ENCODE measurements around the gene FAM229A.

FAM229A gene

DNA sequence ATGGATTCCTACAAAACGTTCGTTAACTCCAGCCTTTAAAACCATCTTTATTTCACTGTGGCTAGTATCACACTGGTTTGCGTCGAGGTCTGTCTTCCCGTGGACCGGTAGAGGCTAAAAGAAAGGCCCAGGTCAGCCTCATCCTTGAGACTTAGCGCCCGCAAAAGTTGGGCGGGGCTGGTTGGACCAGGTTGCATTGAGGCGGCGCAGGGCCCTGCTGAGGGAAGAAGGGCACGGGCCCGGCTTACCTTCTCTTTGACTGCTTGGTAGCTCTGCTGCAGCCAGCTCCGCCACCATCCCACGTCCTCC lies 31.5 kb upstream of the FAM229A start:
- H3K4me3 ChIP-seq (ENCODE audit: insufficient read depth in 1 of 2, low read depth in 1 of 2, low read length in 2 of 2) = peak overlapping the region; percentile 80 to 92
- peak overlapping the region; percentile 78 for H3K27ac ChIP-seq (ENCODE audit: low read length, poor library complexity, severe bottlenecking)
- peak overlapping the region; percentile 41 to 64 for H3K18ac ChIP-seq (ENCODE audit: low read depth in 1 of 2, low read length in 2 of 2)
- H3K9ac ChIP-seq (ENCODE audit: low read length) = peak overlapping the region; percentile 99
- H3K79me1 ChIP-seq (replicated peaks; ENCODE audit: low read length, poor library complexity, severe bottlenecking) = peaks cover 25% of the 10 kb centered on the region
- no peaks in the 10 kb centered on the region for H3K27me3 ChIP-seq (ENCODE audit: control insufficient read depth in 1 of 2, insufficient read depth in 1 of 2, low read length in 2 of 2)
- WGBS = 5% methylated on average over 13 of the region's 15 CpGs
- no peak overlapping the region for H2AK5ac ChIP-seq (ENCODE audit: low read length, severe bottlenecking)
- no peak overlapping the region for H2BK120ac ChIP-seq (ENCODE audit: low read depth, low read length)
- DNase-seq = no peak
- H3K23ac ChIP-seq (ENCODE audit: low read length in 2 of 2) = no peak overlapping the region
- peak overlapping the region; percentile 80 for H4K91ac ChIP-seq (ENCODE audit: low read length)
- H2BK15ac ChIP-seq (ENCODE audit: low read depth, poor library complexity, severe bottlenecking) = no peak overlapping the region
- peak overlapping the region in 1 of 2 experiments; percentile 58 for H3K4ac ChIP-seq (ENCODE audit: low read depth in 1 of 2, low read length in 2 of 2)
- H3K36me3 ChIP-seq (ENCODE audit: control insufficient read depth in 1 of 2, insufficient read depth in 2 of 2, low read depth in 1 of 2, low read length in 2 of 2) = peaks cover 18 to 34% of the 10 kb centered on the region in 2 experiments
- peak overlapping the region; percentile 88 for H4K8ac ChIP-seq (ENCODE audit: low read length)
- no peak overlapping the region for H2BK5ac ChIP-seq (ENCODE audit: low read depth, low read length, poor library complexity, severe bottlenecking)
- H2AFZ ChIP-seq (ENCODE audit: low read depth, low read length) = peak overlapping the region; percentile 56
- H3K4me2 ChIP-seq (ENCODE audit: low read length, poor library complexity, severe bottlenecking) = peak overlapping the region; percentile 78
- no peaks in the 10 kb centered on the region for H3K9me3 ChIP-seq (ENCODE audit: control insufficient read depth, low read length)
- H2BK12ac ChIP-seq (ENCODE audit: low read length in 2 of 2) = no peak overlapping the region
- H3K4me1 ChIP-seq (ENCODE audit: control insufficient read depth, insufficient read depth, low read depth, low read length) = peaks cover 9% of the 10 kb centered on the region
- H3K14ac ChIP-seq (ENCODE audit: low read length in 2 of 2) = no peak overlapping the region

DNA sequence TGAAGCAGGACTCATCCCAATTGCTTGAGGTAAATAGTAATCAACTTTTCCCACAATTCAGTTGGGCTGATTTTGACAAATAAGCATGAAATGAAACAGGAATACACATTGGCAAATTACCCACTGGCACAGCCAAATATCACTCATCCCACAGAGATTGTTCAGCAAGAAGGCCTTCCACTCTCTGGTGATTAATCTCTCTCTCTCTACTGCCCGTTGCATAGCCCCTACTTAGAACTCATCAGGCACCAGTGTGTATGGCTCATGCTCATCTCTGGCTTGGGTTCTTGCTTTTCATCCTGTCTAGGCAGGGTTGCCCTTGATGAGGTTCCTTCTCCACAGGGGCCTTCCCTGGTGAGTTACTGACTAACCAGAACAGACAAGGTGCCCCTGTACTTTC lies 30.9 kb upstream of the FAM229A start:
- no peak for DNase-seq
- no peak overlapping the region for H2AFZ ChIP-seq (ENCODE audit: low read depth, low read length)
- no peak overlapping the region for H4K8ac ChIP-seq (ENCODE audit: low read length)
- H3K9me3 ChIP-seq (ENCODE audit: control insufficient read depth, low read length) = no peaks in the 10 kb centered on the region
- H3K18ac ChIP-seq (ENCODE audit: low read depth in 1 of 2, low read length in 2 of 2) = no peak overlapping the region
- H3K27ac ChIP-seq (ENCODE audit: low read length, poor library complexity, severe bottlenecking) = peak overlapping the region; percentile 19
- no peak overlapping the region for H2BK12ac ChIP-seq (ENCODE audit: low read length in 2 of 2)
- no peaks in the 10 kb centered on the region for H3K27me3 ChIP-seq (ENCODE audit: control insufficient read depth in 1 of 2, insufficient read depth in 1 of 2, low read length in 2 of 2)
- H3K23ac ChIP-seq (ENCODE audit: low read length in 2 of 2) = no peak overlapping the region
- peak overlapping the region in 1 of 2 experiments; percentile 2 for H3K4ac ChIP-seq (ENCODE audit: low read depth in 1 of 2, low read length in 2 of 2)
- H3K14ac ChIP-seq (ENCODE audit: low read length in 2 of 2) = no peak overlapping the region
- no peak overlapping the region for H2BK15ac ChIP-seq (ENCODE audit: low read depth, poor library complexity, severe bottlenecking)
- H2AK5ac ChIP-seq (ENCODE audit: low read length, severe bottlenecking) = no peak overlapping the region
- H3K4me2 ChIP-seq (ENCODE audit: low read length, poor library complexity, severe bottlenecking) = peak overlapping the region; percentile 78
- peak overlapping the region in 1 of 2 experiments; percentile 92 for H3K4me3 ChIP-seq (ENCODE audit: insufficient read depth in 1 of 2, low read depth in 1 of 2, low read length in 2 of 2)
- H3K4me1 ChIP-seq (ENCODE audit: control insufficient read depth, insufficient read depth, low read depth, low read length) = peaks cover 9% of the 10 kb centered on the region
- H2BK120ac ChIP-seq (ENCODE audit: low read depth, low read length) = no peak overlapping the region
- 72% methylated on average over 1 of the region's 1 CpG for WGBS
- H4K91ac ChIP-seq (ENCODE audit: low read length) = no peak overlapping the region
- H3K36me3 ChIP-seq (ENCODE audit: control insufficient read depth in 1 of 2, insufficient read depth in 2 of 2, low read depth in 1 of 2, low read length in 2 of 2) = peaks cover 22 to 40% of the 10 kb centered on the region in 2 experiments
- no peak overlapping the region for H2BK5ac ChIP-seq (ENCODE audit: low read depth, low read length, poor library complexity, severe bottlenecking)
- H3K9ac ChIP-seq (ENCODE audit: low read length) = peak overlapping the region; percentile 99
- peaks cover 30% of the 10 kb centered on the region for H3K79me1 ChIP-seq (replicated peaks; ENCODE audit: low read length, poor library complexity, severe bottlenecking)

GRCh38 chr1:32392325-32392724 lies 30.0 kb upstream of the FAM229A start:
- Histone ChIP-seq H2BK120ac (ENCODE audit: low read depth, low read length) (no peak overlapping the region), H3K79me1 (replicated peaks; ENCODE audit: low read length, poor library complexity, severe bottlenecking) (peaks cover 35% of the 10 kb centered on the region), H3K9ac (ENCODE audit: low read length) (no peak overlapping the region), H2BK5ac (ENCODE audit: low read depth, low read length, poor library complexity, severe bottlenecking) (no peak overlapping the region), H4K91ac (ENCODE audit: low read length) (no peak overlapping the region), H3K4me2 (ENCODE audit: low read length, poor library complexity, severe bottlenecking) (no peak overlapping the region), H3K27me3 (ENCODE audit: control insufficient read depth in 1 of 2, insufficient read depth in 1 of 2, low read length in 2 of 2) (no peaks in the 10 kb centered on the region), H2AK5ac (ENCODE audit: low read length, severe bottlenecking) (no peak overlapping the region), H3K14ac (ENCODE audit: low read length in 2 of 2) (no peak overlapping the region), H2BK12ac (ENCODE audit: low read length in 2 of 2) (no peak overlapping the region), H3K4me3 (ENCODE audit: insufficient read depth in 1 of 2, low read depth in 1 of 2, low read length in 2 of 2) (no peak overlapping the region), H3K4ac (ENCODE audit: low read depth in 1 of 2, low read length in 2 of 2) (no peak overlapping the region), H3K18ac (ENCODE audit: low read depth in 1 of 2, low read length in 2 of 2) (no peak overlapping the region), H2BK15ac (ENCODE audit: low read depth, poor library complexity, severe bottlenecking) (no peak overlapping the region), H2AFZ (ENCODE audit: low read depth, low read length) (no peak overlapping the region), H3K27ac (ENCODE audit: low read length, poor library complexity, severe bottlenecking) (no peak overlapping the region), H3K9me3 (ENCODE audit: control insufficient read depth, low read length) (no peaks in the 10 kb centered on the region), H3K4me1 (ENCODE audit: control insufficient read depth, insufficient read depth, low read depth, low read length) (peaks cover 7% of the 10 kb centered on the region), H3K23ac (ENCODE audit: low read length in 2 of 2) (no peak overlapping the region), H3K36me3 (ENCODE audit: control insufficient read depth in 1 of 2, insufficient read depth in 2 of 2, low read depth in 1 of 2, low read length in 2 of 2) (peaks cover 26 to 47% of the 10 kb centered on the region in 2 experiments), H4K8ac (ENCODE audit: low read length) (no peak overlapping the region)
- DNase-seq = no peak
- WGBS = 85% methylated on average over 3 of the region's 3 CpGs

DNA sequence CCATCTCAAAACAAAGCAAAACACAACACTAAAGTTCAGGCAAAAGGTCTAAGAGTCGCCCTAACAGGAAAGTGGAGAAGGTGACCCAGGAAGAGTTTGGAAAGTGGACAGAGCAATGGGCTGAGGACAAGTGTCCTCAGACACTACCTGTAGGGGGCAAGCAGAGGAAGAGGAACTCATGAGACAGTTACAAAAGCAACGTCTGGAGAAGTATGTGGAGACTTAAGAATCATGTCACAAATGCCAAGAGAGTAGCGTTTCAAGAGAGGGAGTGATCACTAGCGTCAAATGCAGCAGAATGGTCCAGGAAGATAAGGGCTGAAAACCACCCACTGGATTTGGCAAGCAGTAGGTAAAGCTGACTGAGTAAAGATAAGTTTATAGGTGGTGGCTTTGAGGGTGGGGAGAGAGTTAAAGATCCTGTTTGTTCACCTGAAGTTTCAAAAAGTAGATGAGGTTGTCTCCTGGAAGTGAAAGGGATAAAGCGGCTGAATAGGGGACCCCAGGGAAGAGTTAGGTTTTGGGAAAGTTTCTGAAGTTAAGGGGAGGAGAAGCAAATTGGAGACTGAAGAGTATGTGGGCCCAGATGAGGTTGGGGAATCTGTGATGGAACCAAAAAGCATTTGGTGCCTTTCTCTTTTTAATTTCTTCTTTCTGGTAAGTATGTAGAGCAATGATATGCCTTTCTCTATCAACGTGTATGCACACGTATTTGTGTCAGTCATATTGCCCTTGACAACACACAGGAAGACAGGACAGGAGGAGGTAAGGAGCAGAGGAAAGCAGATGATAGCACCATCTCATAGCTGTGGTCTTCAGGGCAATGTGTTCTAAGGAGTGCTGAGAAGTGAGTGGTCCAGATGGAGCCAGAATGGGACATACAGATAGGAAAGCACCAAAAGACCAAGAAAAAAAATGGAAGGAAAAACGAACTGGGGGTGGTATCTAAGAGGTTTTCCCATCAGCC lies 28.9 kb upstream of the FAM229A start:
- Histone ChIP-seq H3K14ac (ENCODE audit: low read length in 2 of 2) (no peak overlapping the region), H3K27me3 (ENCODE audit: control insufficient read depth in 1 of 2, insufficient read depth in 1 of 2, low read length in 2 of 2) (no peaks in the 10 kb centered on the region), H3K36me3 (ENCODE audit: control insufficient read depth in 1 of 2, insufficient read depth in 2 of 2, low read depth in 1 of 2, low read length in 2 of 2) (peaks cover 31 to 57% of the 10 kb centered on the region in 2 experiments), H3K9me3 (ENCODE audit: control insufficient read depth, low read length) (no peaks in the 10 kb centered on the region), H3K4me2 (ENCODE audit: low read length, poor library complexity, severe bottlenecking) (no peak overlapping the region), H2BK15ac (ENCODE audit: low read depth, poor library complexity, severe bottlenecking) (no peak overlapping the region), H3K4me3 (ENCODE audit: insufficient read depth in 1 of 2, low read depth in 1 of 2, low read length in 2 of 2) (no peak overlapping the region), H3K9ac (ENCODE audit: low read length) (no peak overlapping the region), H2BK120ac (ENCODE audit: low read depth, low read length) (no peak overlapping the region), H4K8ac (ENCODE audit: low read length) (no peak overlapping the region), H4K91ac (ENCODE audit: low read length) (no peak overlapping the region), H2BK5ac (ENCODE audit: low read depth, low read length, poor library complexity, severe bottlenecking) (no peak overlapping the region), H2AK5ac (ENCODE audit: low read length, severe bottlenecking) (no peak overlapping the region), H3K79me1 (replicated peaks; ENCODE audit: low read length, poor library complexity, severe bottlenecking) (peaks cover 38% of the 10 kb centered on the region), H2BK12ac (ENCODE audit: low read length in 2 of 2) (no peak overlapping the region), H3K18ac (ENCODE audit: low read depth in 1 of 2, low read length in 2 of 2) (no peak overlapping the region), H3K4ac (ENCODE audit: low read depth in 1 of 2, low read length in 2 of 2) (no peak overlapping the region), H3K23ac (ENCODE audit: low read length in 2 of 2) (no peak overlapping the region), H3K27ac (ENCODE audit: low read length, poor library complexity, severe bottlenecking) (no peak overlapping the region), H3K4me1 (ENCODE audit: control insufficient read depth, insufficient read depth, low read depth, low read length) (peaks cover 7% of the 10 kb centered on the region), H2AFZ (ENCODE audit: low read depth, low read length) (no peak overlapping the region)
- 94% methylated on average over 7 of the region's 8 CpGs for WGBS
- DNase-seq = no peak
